ENCODE results near the gene CD207. TPM values are rescaled to one million over a fixed set of nuclear protein-coding genes. Genes with fewer than 3 reads are reported as not detected.
"Not testable (repeated sequence)": the region's sequence is repeated elsewhere in the genome, so short reads cannot be mapped to it uniquely, and the experiment has no call there.

CD207 gene
- total RNA-seq, 1 donor from 2014 or later = not detected

DNA sequence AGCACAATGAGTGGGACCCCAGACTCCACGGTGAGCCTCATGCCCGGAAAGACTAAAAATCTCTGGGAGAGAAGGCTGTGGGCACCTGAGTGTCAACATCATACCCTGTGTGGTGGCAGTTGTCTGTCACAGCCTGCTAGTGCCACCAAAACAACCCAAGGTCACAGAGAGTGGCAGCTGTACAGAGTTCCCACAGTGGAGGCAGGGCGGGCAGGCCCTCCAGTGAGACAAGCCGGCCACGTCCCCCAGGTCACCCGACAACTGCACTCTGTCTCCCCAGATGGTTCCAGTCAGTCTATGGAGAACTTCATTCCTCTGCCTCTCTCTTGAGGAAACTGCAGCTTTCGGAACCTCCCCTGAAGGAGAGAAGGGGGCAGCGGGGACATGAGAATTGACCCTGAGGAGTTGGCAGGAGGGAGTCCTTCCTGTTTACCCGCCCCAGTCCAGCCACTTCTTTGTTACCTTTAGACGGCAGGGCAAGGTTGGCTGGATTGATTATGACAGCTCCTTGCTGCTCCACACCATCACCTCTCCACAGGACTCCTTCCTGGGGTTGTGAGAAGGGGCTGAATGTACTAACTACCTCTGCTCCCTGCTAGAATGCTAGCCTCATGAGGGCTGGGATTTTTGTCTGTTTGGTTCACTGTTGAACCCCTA lies 33.9 kb downstream of the CD207 start:
- no peak for ATAC-seq (ENCODE audit: poor library complexity)
- no peak for DNase-seq
- intact Hi-C loops (cut with DNase I) = no loop called here

DNA sequence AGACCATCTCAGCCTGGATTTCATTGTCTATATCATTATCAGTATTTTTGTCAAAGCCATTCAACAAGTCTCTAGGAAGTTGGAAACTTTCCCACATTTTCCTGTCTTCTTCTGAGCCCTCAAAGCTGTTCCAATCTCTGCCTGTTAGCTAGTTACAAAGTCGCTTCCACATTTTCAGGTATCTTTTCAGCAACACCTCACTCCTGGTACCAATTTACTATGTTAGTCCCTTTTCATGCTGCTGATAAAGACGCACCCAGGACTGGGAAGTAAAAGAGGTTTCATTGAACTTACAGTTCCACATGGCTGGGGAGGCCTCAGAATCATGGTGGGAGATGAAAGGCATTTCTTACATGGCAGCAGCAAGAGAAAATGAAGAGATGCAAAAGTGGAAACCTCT lies 35.9 kb downstream of the CD207 start:
- intact Hi-C loops (cut with DNase I) = loop anchor here (10.0 kb wide), 1 partner anchor 145 kb away; no protein-coding TSS in a partner anchor
- ATAC-seq (ENCODE audit: poor library complexity) (no peak), DNase-seq (no peak)

DNA sequence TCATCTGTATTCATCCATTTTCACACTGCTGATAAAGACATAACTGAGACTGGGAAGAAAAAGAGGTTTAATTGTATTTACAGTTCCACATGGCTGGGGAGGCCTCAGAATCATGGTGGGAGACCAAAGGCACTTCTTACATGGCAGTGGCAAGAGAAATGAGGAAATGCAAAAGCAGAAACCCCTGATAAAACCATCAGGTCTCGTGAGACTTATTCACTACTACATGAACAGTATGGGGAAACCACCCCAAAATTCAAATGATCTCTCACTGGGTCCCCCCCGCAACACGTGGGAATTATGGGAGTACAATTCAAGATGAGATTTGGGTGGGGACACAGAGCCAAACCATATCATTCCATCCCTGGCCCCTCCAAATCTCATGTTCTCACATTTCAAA lies 37.6 kb downstream of the CD207 start:
- DNase-seq; ATAC-seq (ENCODE audit: poor library complexity): not testable (repeated sequence)
- intact Hi-C loops (cut with DNase I) = loop anchor here (10.0 kb wide), 1 partner anchor 147 kb away; no protein-coding TSS in a partner anchor

DNA sequence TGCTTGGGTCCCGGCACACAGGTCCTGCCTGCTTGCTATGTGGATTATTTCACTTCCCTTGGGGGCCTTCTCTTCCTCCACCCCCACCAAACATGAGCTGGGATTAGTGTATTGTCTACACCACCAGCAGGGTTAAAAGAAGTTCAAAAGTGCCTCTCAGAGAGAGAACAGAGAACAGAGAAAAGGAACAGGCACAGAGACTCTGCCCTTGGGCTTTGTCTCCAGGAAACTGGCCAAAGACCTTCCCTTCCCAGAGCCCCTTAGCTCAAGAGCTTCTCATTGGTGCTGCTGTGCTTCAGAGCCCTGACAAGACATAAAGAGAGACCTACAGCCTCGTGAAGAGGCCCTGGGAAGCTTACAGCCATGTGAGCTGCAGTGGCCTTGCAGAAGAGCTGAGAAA lies 38.1 kb downstream of the CD207 start:
- intact Hi-C loops (cut with DNase I) = loop anchor here (10.0 kb wide), 1 partner anchor 147 kb away; no protein-coding TSS in a partner anchor
- DNase-seq (no peak), ATAC-seq (ENCODE audit: poor library complexity) (no peak)

DNA sequence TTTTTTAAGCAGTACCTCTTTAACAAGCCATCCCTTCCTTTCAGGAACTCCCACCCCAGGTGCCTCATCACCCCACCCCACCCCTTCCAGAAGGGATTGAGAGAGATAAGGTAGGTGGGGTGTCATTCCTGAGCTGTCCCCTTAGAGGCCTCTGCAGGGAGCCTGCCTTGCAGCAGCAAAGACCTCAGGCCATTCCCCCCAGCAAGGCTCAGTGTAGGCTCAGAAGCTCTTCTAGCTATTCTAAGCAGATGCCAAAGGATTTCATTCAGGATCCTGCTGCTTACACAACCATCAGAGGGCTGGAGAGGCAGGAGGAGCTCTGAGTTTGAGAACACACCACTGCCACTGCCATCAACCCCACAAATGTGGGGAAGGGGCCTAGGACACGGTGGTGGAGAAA lies 39.4 kb downstream of the CD207 start:
- no peak for ATAC-seq (ENCODE audit: poor library complexity)
- intact Hi-C loops (cut with DNase I) = loop anchor here (10.0 kb wide), 1 partner anchor 149 kb away; no protein-coding TSS in a partner anchor
- DNase-seq = no peak

DNA sequence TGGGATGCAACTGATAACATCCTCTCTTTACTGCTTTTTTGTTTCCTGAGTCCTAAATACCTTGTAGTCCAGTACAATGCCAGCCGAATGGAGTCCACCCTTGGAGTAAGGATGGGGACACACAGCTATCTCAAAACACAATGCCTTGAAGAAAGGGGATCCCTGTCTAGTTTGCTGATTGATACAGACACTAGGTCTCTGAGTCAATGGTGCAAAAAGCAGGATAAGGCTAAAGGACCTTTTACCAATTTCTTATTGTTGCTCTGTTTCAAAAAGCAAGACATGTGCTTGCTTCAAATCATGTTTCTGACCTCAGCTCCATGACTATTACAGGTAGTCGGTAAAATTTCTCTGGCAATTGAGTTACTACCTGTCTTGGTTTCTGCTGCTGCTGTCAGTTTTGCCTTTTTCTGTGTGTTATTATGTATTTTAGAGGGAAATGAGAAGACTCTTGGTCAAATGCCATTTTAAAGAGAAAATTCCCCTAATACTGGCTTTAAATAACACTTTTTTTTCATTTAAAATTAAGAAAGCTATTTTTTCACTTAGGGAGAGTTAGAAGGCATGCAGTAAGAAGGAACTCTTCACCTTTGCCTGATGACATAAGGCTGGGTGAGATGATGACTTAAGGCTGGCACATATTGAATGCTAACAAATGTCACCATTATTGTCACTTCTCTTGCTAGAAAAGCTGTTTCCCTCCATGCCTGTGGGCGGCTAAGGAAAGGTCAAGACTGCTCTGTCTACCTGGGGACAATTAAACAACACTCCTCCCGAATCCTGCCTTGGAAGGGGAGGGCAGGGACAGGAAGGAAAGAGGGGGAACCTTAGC lies 40.2 kb downstream of the CD207 start:
- no peak for ATAC-seq (ENCODE audit: poor library complexity)
- intact Hi-C loops (cut with DNase I) = loop anchor here (10.0 kb wide), 1 partner anchor 149 kb away; no protein-coding TSS in a partner anchor
- no peak for DNase-seq

DNA sequence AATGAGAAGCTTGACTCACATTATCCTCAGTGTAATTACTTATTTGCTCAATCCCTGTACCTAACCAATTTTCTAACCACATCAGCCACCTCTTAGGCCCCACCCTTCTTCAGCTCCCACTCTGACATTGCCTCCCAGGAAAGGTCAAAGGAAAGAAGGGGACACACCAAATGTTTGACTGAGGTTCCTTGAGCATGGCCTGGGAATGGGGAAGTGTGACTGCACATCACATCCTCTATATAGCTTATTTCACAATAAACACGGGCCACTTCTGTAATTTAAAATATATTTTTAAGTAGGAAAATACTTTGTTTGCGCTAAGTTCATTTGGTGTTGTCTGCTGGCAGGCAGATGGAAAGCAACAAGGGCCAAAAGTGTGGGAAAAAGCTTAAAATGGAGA lies 42.2 kb downstream of the CD207 start:
- DNase-seq = no peak
- intact Hi-C loops (cut with DNase I) = loop anchor here (10.0 kb wide), 1 partner anchor 151 kb away; no protein-coding TSS in a partner anchor
- ATAC-seq (ENCODE audit: poor library complexity) = no peak

DNA sequence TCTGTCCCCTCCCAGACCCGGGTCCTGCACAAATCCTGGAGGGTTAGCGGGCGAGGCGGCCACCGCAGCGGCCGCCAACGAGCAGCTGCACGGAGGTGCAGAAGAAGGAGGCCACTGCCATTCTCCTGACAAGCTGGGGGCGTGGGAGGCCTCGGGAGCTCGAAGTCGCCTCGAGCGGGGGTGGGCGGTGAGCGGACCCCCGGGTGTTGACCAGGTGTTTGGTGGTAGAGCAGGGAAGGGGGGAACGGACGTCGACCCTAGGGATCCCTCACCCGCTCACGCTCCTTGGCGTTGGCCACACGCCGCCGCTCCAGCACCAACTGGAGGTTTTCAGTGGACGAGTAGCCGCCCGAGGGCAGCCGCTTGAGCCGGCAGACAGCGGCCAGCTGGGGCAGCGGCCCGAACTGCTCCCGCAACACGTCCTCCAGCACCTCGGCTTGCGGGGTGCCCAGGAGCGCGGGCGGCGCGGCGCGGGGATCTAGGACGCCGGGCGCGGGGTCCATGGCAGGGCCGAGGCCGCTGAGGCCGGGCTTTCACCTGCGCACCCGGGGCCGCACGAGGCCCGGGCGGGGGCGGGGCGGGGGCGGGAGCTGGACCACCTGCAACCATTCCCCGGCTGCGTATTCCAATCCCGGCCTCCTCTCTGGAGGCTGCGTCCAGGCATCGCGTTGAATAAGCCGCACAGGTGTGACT lies 45.3 kb downstream of the CD207 start, which contains the start of gene FIGLA:
TSS of gene FIGLA (minus strand) at position 508 of the 693 bp plus-strand sequence. CDS start at position 503, 5 bp downstream.
- ATAC-seq (ENCODE audit: poor library complexity) (peak; percentile 45), DNase-seq (no peak)
- intact Hi-C loops (cut with DNase I) = loop anchor here (10.0 kb wide), 1 partner anchor 155 kb away; no protein-coding TSS in a partner anchor

DNA sequence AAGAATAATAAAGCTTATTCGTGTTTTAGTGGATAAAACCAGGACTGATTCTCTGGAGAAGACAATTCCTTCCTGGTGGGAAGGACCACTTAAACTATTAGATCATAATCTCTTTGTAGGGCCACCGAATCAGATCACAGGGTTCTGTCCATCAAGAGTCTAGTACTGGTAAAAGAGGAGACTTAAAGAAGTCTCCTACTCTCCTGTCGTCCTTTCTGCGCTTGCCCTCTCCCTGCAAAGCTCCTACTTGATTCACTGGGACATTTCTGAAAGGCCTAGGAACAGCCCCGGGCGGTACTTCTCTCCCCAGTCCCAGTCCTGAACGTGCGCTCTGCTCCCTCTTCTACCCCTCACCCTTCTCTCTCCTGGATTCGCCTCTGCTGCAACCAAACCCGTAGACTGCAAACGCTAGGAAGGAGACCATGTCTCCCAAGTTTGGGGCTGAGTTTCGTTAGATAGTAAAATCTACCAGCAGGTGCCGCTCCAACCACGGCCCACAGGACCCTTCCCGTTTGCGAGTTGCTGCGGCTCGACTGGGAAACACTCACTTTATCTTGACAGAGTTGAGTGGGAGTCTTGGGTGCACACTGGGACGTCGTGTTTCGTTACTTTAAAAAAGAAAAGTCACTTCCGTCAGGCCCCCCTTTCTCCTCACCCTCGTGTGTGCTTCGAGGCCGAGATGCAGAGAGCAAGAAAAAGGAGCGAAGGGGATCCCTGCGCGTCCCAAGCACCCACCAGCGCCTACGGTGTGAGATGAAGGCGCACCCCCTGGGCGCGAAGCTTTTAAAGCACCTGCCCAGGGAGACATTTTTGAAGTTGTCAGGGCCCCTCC lies 46.1 kb downstream of the CD207 start:
- DNase-seq = peak; percentile 73
- intact Hi-C loops (cut with DNase I) = loop anchor here (10.0 kb wide), 2 partner anchors 135 to 155 kb away; no protein-coding TSS in a partner anchor
- ATAC-seq (ENCODE audit: poor library complexity) = peak; percentile 82

DNA sequence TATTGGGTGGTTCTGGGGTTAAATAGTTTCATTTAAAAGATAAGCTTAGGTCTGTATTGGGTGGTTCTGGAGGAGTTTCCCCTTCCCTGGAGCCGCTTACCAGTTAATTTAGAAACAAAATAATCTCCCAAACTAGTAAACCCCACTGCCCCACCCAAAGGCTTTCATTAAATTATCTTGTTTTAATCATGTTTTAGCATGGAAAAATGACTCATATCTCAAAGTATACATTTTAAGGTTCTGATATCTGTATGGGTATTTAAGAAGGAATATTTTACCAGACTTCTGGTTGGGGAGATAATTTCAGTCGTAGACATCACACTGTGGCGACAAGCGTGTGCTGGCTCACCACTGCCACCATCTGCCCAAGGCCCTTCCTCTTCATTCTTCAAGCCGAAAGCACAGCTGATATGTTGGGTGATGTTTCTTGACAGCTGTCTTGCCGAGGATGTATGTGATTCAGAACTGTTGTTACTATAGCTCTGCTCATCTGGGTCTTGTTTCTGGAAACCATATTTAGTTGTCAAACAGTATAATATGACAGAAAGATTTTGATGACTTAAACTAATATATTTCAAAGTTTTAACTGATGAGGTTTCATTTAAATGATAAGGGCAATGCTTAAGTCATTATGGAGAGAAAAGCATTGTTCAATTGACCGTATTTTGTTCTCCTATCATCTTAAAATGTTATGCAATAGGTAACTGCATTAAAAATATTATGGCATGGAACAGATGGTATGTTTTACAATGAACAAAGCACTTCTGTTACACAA lies 50.3 kb downstream of the CD207 start:
- ATAC-seq (ENCODE audit: poor library complexity) (no peak), DNase-seq (no peak)

DNA sequence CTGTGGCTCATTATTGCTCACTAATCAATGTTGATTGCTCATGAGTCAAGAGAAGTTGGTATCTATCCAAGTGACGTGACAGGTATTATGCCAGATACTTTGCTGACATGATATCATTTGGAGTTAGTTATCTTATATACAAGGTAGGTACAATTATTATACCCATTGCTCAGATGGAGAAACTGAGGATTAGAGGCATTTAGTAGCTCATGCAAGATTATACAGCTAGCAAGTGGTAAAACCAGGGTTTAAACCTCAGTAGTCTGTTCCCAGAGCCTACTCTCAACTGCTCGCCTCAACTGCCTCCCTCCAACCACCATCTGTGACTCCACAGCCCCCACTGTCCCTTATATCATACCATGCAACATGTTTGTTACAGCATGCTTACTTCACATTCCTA lies 51.3 kb downstream of the CD207 start:
- ATAC-seq (ENCODE audit: poor library complexity) (no peak), DNase-seq (no peak)
- intact Hi-C loops (cut with DNase I) = loop anchor here (10.0 kb wide), 1 partner anchor 130 kb away; no protein-coding TSS in a partner anchor

More for the DNA sequence above, 50.3 kb downstream of the CD207 start:
- intact Hi-C loops (cut with DNase I) = loop anchor here (10.0 kb wide), 1 partner anchor 131 kb away; no protein-coding TSS in a partner anchor

Other genes with a start within 250 kb of the CD207 start
- 2.0 TPM for gene ADD2, start 67.6 kb downstream of the CD207 start, total RNA-seq
- not detected for gene FIGLA, start 45.2 kb downstream of the CD207 start, total RNA-seq
- gene CLEC4F, start 15.2 kb downstream of the CD207 start, total RNA-seq = 0.08 TPM
- 0.19 TPM for gene VAX2, start 64.8 kb upstream of the CD207 start, total RNA-seq
- 0.43 TPM for gene ATP6V1B1, start 100.1 kb upstream of the CD207 start, total RNA-seq
- 0.30 TPM for gene ANKRD53, start 142.8 kb upstream of the CD207 start, total RNA-seq
- gene TEX261, start 159.1 kb upstream of the CD207 start, total RNA-seq = 56.3 TPM
- gene NAGK, start 232.8 kb upstream of the CD207 start, total RNA-seq = 45.1 TPM

Measured in Right ventricle myocardium superior (tissue), 1 donor.